HCT116 (cell line): ENCODE results near the gene CST11.

ENCODE experiments used
- CEBPB ChIP-seq: IDR thresholded peaks from 2 replicates; pipeline ENCODE4 v1.6.1; 2012; ENCODE audit warnings: low read depth
- CTCF ChIP-seq, 3 experiments: fragments of 200-600 bp in 1 of 3; sonication (generic) in 1 of 3; IDR thresholded peaks in 2 of 3; conservative IDR thresholded peaks in 1 of 3; 2 replicates each; pipeline ENCODE4 v1.5.1; 2012 to 2017; ENCODE audit warnings: low read depth in 2 of 3, low read length in 2 of 3, antibody characterized with exemption in 1 of 3, borderline replicate concordance in 1 of 3, control low read depth in 1 of 3, mild to moderate bottlenecking in 1 of 3, mixed read lengths in 1 of 3, mixed run types in 1 of 3, moderate library complexity in 1 of 3; ENCODE audit not compliant: insufficient read depth in 1 of 3
- EZH2 ChIP-seq: fragments of 200-600 bp; sonication (generic); IDR thresholded peaks from 2 replicates; pipeline ENCODE4 v1.6.1; 2017; ENCODE audit warnings: antibody characterized with exemption, mixed run types
- EZH2phosphoT487 ChIP-seq: fragments of 200-600 bp; IDR thresholded peaks from 2 replicates; pipeline ENCODE4 v1.6.1; 2018; ENCODE audit warnings: antibody characterized with exemption, borderline replicate concordance
- POLR2A ChIP-seq: IDR thresholded peaks from 2 replicates; pipeline ENCODE4 v1.7.0; 2011; ENCODE audit warnings: borderline replicate concordance; ENCODE audit not compliant: insufficient read depth, insufficient read length; ENCODE audit errors: extremely low read depth
- POLR2AphosphoS5 ChIP-seq: IDR thresholded peaks from 2 replicates; pipeline ENCODE4 v1.6.1; 2011; ENCODE audit warnings: mild to moderate bottlenecking, low read depth, low read length, moderate library complexity
- RAD21 ChIP-seq: IDR thresholded peaks from 2 replicates; pipeline ENCODE4 v1.6.1; 2012; ENCODE audit warnings: low read depth, mild to moderate bottlenecking
- SIN3A ChIP-seq: IDR thresholded peaks from 2 replicates; pipeline ENCODE4 v1.6.1; 2012; ENCODE audit warnings: low read depth
- ZFX ChIP-seq: fragments of 450-650 bp; IDR thresholded peaks from 2 replicates; pipeline ENCODE4 v1.6.1; 2017
- ZNF274 ChIP-seq: fragments of 200-500 bp; sonication (Bioruptor generic); IDR thresholded peaks from 2 replicates; pipeline ENCODE4 v1.6.1; 2014; ENCODE audit warnings: mild to moderate bottlenecking, low read depth, low read length, inconsistent platforms
- TF ChIP-seq, protein P1 (sequence below): IDR thresholded peaks from 2 replicates; pipeline ENCODE4 v1.6.1; 2012

DNA sequence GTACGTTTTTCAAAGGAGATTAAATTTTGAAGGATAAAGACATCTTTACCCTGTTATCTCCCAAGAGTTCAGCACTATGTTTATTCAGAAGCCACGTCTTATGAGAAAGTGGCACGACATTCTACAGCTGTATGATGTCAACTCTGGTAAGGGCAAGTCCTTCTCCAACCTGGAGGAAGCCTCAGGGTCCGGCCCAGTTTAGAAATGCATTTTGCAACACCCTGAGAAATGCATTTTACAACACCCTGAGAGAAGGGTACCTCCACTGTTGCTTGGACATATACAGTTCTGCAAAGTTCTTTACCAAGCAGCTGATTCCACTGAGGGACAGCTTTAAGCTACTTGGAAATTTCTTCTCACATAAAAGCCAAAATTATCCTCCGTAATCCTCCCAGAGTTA, 48.9 kb downstream of the CST11 start:
- TF ChIP-seq POLR2A (no peak), SIN3A (no peak), CTCF (IDR thresholded peaks at IDR 0.05 in 2 of 3, conservative IDR thresholded peaks at IDR 0.05 in 1 of 3; ENCODE audit: borderline replicate concordance in 1 of 3, insufficient read depth in 1 of 3, low read depth in 2 of 3, low read length in 2 of 3) (no peak), POLR2AphosphoS5 (no peak), EZH2 (no peak), RAD21 (no peak), CEBPB (no peak), ZNF274 (no peak), EZH2phosphoT487 (no peak), ZFX (no peak)
- TF ChIP-seq, protein P1, sequence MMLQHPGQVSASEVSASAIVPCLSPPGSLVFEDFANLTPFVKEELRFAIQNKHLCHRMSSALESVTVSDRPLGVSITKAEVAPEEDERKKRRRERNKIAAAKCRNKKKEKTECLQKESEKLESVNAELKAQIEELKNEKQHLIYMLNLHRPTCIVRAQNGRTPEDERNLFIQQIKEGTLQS, result no peak
